Activated CD4-positive, alpha-beta memory T cell treated with anti-CD3 and anti-CD28 coated beads, Interleukin-2, amount 10 ng/mL, durations not matched to agents 7 days and 5 days (primary cell): Measurements from ENCODE around the gene SLC35A3. TPM values are rescaled to one million over a fixed set of nuclear protein-coding genes. Genes with fewer than 3 reads are reported as not detected.
A peak's percentile ranks its signal among the peaks of the same experiment; 100 is the strongest.
"Not testable (repeated sequence)": the region's sequence is repeated elsewhere in the genome, so short reads cannot be mapped to it uniquely, and the experiment has no call there.

Source experiments
- CTCF ChIA-PET: fragments of 350-600 bp; sonication (Branson Sonifier 250); formaldehyde crosslinking; loops from one replicate; lab custom pipeline; 2021; ENCODE audit warnings: antibody characterized with exemption, inconsistent platforms; lab: Charles Lee
- POLR2A ChIA-PET: fragments of 350-600 bp; sonication (Branson Sonifier 250); formaldehyde crosslinking; loops from one replicate; lab custom pipeline; 2021; ENCODE audit warnings: antibody characterized with exemption; lab: Charles Lee
- DNase-seq: peaks from one replicate; pipeline ENCODE4 v3.0.0-alpha.2; 2020
- H3K27ac Mint-ChIP-seq: one replicate; pipeline ENCODE4 v1.8.0; 2021; ENCODE audit warnings: mild to moderate bottlenecking, mixed read lengths
- H3K27me3 Mint-ChIP-seq: one replicate; pipeline ENCODE4 v1.8.0; 2021; ENCODE audit warnings: mixed read lengths
- H3K36me3 Mint-ChIP-seq: one replicate; pipeline ENCODE4 v1.8.0; 2021; ENCODE audit warnings: low read depth, mixed read lengths
- H3K4me1 Mint-ChIP-seq: one replicate; pipeline ENCODE4 v1.8.0; 2021; ENCODE audit warnings: mixed read lengths
- H3K4me3 Mint-ChIP-seq: one replicate; pipeline ENCODE4 v1.8.0; 2021; ENCODE audit warnings: mild to moderate bottlenecking, mixed read lengths
- H3K9me3 Mint-ChIP-seq: one replicate; pipeline ENCODE4 v1.8.0; 2021; ENCODE audit warnings: mixed read lengths
- total RNA-seq, 2 experiments: library from RNA; stranded (reverse); gene quantifications; one replicate each; pipeline ENCODE4 v1.2.3, GENCODE V29; 2021

SLC35A3 gene
- total RNA-seq, 2 experiments from 2014 or later, result 16.4 to 17.7 TPM

DNA sequence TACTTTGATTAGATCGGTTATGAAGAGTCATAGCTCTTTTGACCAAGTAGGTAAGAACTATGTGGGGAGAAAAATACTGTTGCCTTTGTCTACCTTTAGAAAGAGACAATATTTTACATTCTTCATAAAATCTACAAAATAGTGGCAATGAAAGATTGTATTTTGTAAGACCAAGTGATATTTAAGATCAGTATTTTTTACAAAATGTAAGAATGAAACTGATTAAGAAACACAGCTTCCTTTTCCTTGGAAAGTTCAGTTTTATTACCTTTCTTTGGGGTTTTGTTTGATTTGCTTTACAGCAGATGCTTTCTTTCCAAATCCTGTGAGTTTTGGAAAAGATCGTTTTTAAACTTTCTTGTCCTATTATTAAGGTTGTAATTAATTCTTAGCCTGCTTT lies 69.8 kb downstream of the SLC35A3 start:
- peaks cover 64% of the 10 kb centered on the region for H3K4me1 Mint-ChIP-seq
- H3K36me3 Mint-ChIP-seq, result peaks cover 64% of the 10 kb centered on the region
- peak overlapping the region; percentile 99 for H3K27ac Mint-ChIP-seq
- peak overlapping the region; percentile 90 for H3K4me3 Mint-ChIP-seq
- no peaks in the 10 kb centered on the region for H3K9me3 Mint-ChIP-seq
- ChIA-PET CTCF (interaction anchor here (0.6 to 0.9 kb wide), 3 partner anchors 94 to 421 kb away, joined by 3 to 4 read pairs (median 3); partner anchors contain the start of genes SASS6 and TRMT13), POLR2A (interaction anchor here (0.8 to 3.8 kb wide), 14 partner anchors 9 to 416 kb away, joined by 3 to 29 read pairs (median 4); partner anchors contain the start of genes AGL, CDC14A, DBT and RTCA)
- H3K27me3 Mint-ChIP-seq, result no peaks in the 10 kb centered on the region
- DNase-seq, result no peak

DNA sequence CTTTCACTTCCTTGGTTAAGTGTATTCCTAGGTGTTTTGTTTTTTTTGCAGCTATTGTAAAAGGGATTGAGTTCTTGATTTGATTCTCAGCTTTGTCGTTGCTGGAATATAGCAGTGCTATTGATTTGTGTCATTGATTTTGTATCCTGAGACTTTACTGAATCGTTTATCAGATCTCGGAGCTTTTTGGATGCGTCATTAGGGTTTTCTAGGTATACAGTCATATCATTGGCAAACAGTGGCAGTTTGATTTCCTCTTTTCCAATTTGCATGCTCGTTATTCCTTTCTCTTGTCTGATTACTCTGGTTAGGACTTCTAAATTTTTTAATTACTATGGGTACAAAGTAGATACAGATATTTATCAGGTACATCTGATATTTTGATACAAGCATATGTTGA lies 75.4 kb downstream of the SLC35A3 start:
- Mint-ChIP-seq H3K36me3 (peaks cover 58% of the 10 kb centered on the region), H3K9me3 (peaks cover 2% of the 10 kb centered on the region), H3K4me1 (peaks cover 79% of the 10 kb centered on the region), H3K4me3 (no peak overlapping the region), H3K27ac (peak overlapping the region; percentile 2), H3K27me3 (no peaks in the 10 kb centered on the region)
- ChIA-PET CTCF (interaction anchor here (0.5 kb wide), 1 partner anchor 86 kb away, joined by 3 read pairs; no protein-coding TSS in a partner anchor), POLR2A (no interaction called here)
- DNase-seq, result no peak

- not testable (repeated sequence) for H3K4me3 Mint-ChIP-seq, DNase-seq, H3K27me3 Mint-ChIP-seq, H3K9me3 Mint-ChIP-seq
- ChIA-PET CTCF (interaction anchor here (1.1 kb wide), 1 partner anchor 310 kb away, joined by 4 read pairs; no protein-coding TSS in a partner anchor), POLR2A (interaction anchor here (1.0 to 4.1 kb wide), 2 partner anchors 8 to 422 kb away, joined by 3 to 29 read pairs; a partner anchor contains a TSS)
- H3K27ac Mint-ChIP-seq, result peak overlapping the region; percentile 86
- peaks cover 72% of the 10 kb centered on the region for H3K4me1 Mint-ChIP-seq
- peaks cover 59% of the 10 kb centered on the region for H3K36me3 Mint-ChIP-seq
These were observed 77.5 kb downstream of the SLC35A3 start for GRCh38 chr1:100047235-100047708.

- POLR2A ChIA-PET, result interaction anchor here (4.1 kb wide), 1 partner anchor 11 kb away, joined by 29 read pairs; a partner anchor contains a TSS
- Mint-ChIP-seq H3K4me3 (no peak overlapping the region), H3K27me3 (no peaks in the 10 kb centered on the region), H3K27ac (no peak overlapping the region), H3K4me1 (peaks cover 54% of the 10 kb centered on the region), H3K36me3 (peaks cover 49% of the 10 kb centered on the region), H3K9me3 (peaks cover under 1% of the 10 kb centered on the region)
- CTCF ChIA-PET, result no interaction called here
- DNase-seq, result no peak
These were observed 80.3 kb downstream of the SLC35A3 start for GRCh38 chr1:100050139-100050538.

GRCh38 chr1:100051401-100051800 lies 81.6 kb downstream of the SLC35A3 start:
- no peak overlapping the region for H3K27ac Mint-ChIP-seq
- H3K4me3 Mint-ChIP-seq, result no peak overlapping the region
- H3K27me3 Mint-ChIP-seq, result no peaks in the 10 kb centered on the region
- H3K9me3 Mint-ChIP-seq, result no peaks in the 10 kb centered on the region
- CTCF ChIA-PET, result no interaction called here
- peaks cover 48% of the 10 kb centered on the region for H3K4me1 Mint-ChIP-seq
- POLR2A ChIA-PET, result interaction anchor here (0.6 to 1.1 kb wide), 3 partner anchors 10 to 15 kb away, joined by 3 to 5 read pairs (median 4); a partner anchor contains a TSS
- no peak for DNase-seq
- peaks cover 51% of the 10 kb centered on the region for H3K36me3 Mint-ChIP-seq

DNA sequence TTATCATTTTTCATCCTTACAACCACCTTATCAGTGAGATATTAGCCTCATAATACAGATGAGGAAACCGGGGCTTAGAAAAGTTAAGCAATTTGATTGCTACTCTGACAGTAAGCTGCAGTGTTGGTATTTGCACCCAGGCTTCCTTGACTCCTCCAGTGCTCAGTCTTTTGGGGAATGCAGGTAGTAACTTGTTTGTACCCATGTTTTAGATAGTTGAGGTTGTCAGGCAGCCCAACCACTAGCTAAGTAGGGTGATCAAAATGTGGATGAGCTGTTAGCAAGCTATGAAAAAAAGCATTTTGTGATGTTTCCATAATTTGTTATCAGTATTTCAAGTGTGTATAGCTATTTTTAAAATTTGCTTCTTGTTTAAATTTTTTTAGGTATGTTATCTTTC lies 82.1 kb downstream of the SLC35A3 start:
- Mint-ChIP-seq H3K4me1 (peaks cover 44% of the 10 kb centered on the region), H3K27me3 (no peaks in the 10 kb centered on the region), H3K4me3 (no peak overlapping the region), H3K27ac (no peak overlapping the region), H3K9me3 (no peaks in the 10 kb centered on the region), H3K36me3 (peaks cover 51% of the 10 kb centered on the region)
- POLR2A ChIA-PET, result interaction anchor here (0.6 to 1.1 kb wide), 3 partner anchors 14 to 238 kb away, joined by 3 to 5 read pairs (median 3); a partner anchor contains a TSS
- CTCF ChIA-PET, result interaction anchor here (0.7 kb wide), 1 partner anchor 271 kb away, joined by 4 read pairs; no protein-coding TSS in a partner anchor
- no peak for DNase-seq

GRCh38 chr1:100053119-100053518 lies 83.3 kb downstream of the SLC35A3 start:
- Mint-ChIP-seq H3K4me3 (no peak overlapping the region), H3K9me3 (no peaks in the 10 kb centered on the region), H3K36me3 (peaks cover 58% of the 10 kb centered on the region), H3K27ac (no peak overlapping the region), H3K4me1 (peaks cover 35% of the 10 kb centered on the region), H3K27me3 (no peaks in the 10 kb centered on the region)
- POLR2A ChIA-PET, result interaction anchor here (1.1 to 1.5 kb wide), 2 partner anchors 14 to 15 kb away, joined by 4 read pairs; a partner anchor contains a TSS
- no peak for DNase-seq
- CTCF ChIA-PET, result no interaction called here

GRCh38 chr1:100053727-100054126 lies 83.9 kb downstream of the SLC35A3 start:
- Mint-ChIP-seq H3K4me3 (no peak overlapping the region), H3K27me3 (no peaks in the 10 kb centered on the region), H3K9me3 (no peaks in the 10 kb centered on the region), H3K36me3 (peaks cover 55% of the 10 kb centered on the region), H3K27ac (no peak overlapping the region), H3K4me1 (peaks cover 30% of the 10 kb centered on the region)
- POLR2A ChIA-PET, result interaction anchor here (0.7 to 1.5 kb wide), 3 partner anchors 14 to 25 kb away, joined by 4 read pairs; a partner anchor contains a TSS
- CTCF ChIA-PET, result no interaction called here
- DNase-seq, result no peak

GRCh38 chr1:100061681-100062080 lies 91.9 kb downstream of the SLC35A3 start:
- Mint-ChIP-seq H3K4me3 (no peak overlapping the region), H3K27me3 (no peaks in the 10 kb centered on the region), H3K9me3 (no peaks in the 10 kb centered on the region), H3K36me3 (peaks cover 61% of the 10 kb centered on the region), H3K27ac (no peak overlapping the region), H3K4me1 (peaks cover 16% of the 10 kb centered on the region)
- ChIA-PET POLR2A (interaction anchor here (0.6 to 1.9 kb wide), 2 partner anchors 11 to 24 kb away, joined by 4 to 5 read pairs; a partner anchor contains a TSS), CTCF (no interaction called here)
- no peak for DNase-seq

GRCh38 chr1:100065183-100065968 lies 95.6 kb downstream of the SLC35A3 start:
- Mint-ChIP-seq H3K4me3 (no peak overlapping the region), H3K27me3 (no peaks in the 10 kb centered on the region)
- POLR2A ChIA-PET, result interaction anchor here (0.8 kb wide), 1 partner anchor 14 kb away, joined by 3 read pairs; no protein-coding TSS in a partner anchor

DNA sequence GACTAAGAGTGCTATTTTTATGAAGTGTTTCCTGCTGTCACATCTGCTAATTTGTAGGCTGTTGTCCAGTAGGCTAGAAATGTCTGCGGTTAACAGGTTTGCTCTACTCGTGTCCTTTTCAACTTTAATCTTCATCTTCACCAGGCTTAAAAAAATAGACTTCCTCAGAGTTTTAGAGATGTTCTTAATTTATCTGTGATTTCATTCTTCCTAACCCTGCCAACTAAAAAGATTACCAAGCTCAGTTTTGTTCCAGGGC lies 96.1 kb downstream of the SLC35A3 start:
- POLR2A ChIA-PET, result interaction anchor here (0.8 kb wide), 1 partner anchor 14 kb away, joined by 3 read pairs; no protein-coding TSS in a partner anchor
- CTCF ChIA-PET, result no interaction called here
- peaks cover 68% of the 10 kb centered on the region for H3K36me3 Mint-ChIP-seq

More at GRCh38 chr1:100065183-100065968, 95.6 kb downstream of the SLC35A3 start:
- H3K4me1 Mint-ChIP-seq, result peaks cover 18% of the 10 kb centered on the region
- CTCF ChIA-PET, result interaction anchor here (0.7 kb wide), 1 partner anchor 34 kb away, joined by 3 read pairs; no protein-coding TSS in a partner anchor
- no peaks in the 10 kb centered on the region for H3K9me3 Mint-ChIP-seq
- H3K36me3 Mint-ChIP-seq, result peaks cover 69% of the 10 kb centered on the region
- DNase-seq, result no peak
- H3K27ac Mint-ChIP-seq, result no peak overlapping the region

GRCh38 chr1:100070201-100070939 lies 100.6 kb downstream of the SLC35A3 start:
- no peak overlapping the region for H3K27ac Mint-ChIP-seq
- H3K27me3 Mint-ChIP-seq, result no peaks in the 10 kb centered on the region

More for the DNA sequence above, 96.1 kb downstream of the SLC35A3 start:
- no peak overlapping the region for H3K4me3 Mint-ChIP-seq
- no peaks in the 10 kb centered on the region for H3K9me3 Mint-ChIP-seq
- peaks cover 20% of the 10 kb centered on the region for H3K4me1 Mint-ChIP-seq
- DNase-seq, result no peak
- H3K27me3 Mint-ChIP-seq, result no peaks in the 10 kb centered on the region
- no peak overlapping the region for H3K27ac Mint-ChIP-seq

More at GRCh38 chr1:100070201-100070939, 100.6 kb downstream of the SLC35A3 start:
- no peaks in the 10 kb centered on the region for H3K9me3 Mint-ChIP-seq
- H3K4me3 Mint-ChIP-seq, result no peak overlapping the region
- peaks cover 19% of the 10 kb centered on the region for H3K4me1 Mint-ChIP-seq
- no peak for DNase-seq
- POLR2A ChIA-PET, result no interaction called here
- CTCF ChIA-PET, result interaction anchor here (0.7 to 1.3 kb wide), 2 partner anchors 250 to 385 kb away, joined by 3 to 4 read pairs; no protein-coding TSS in a partner anchor
- H3K36me3 Mint-ChIP-seq, result peaks cover 68% of the 10 kb centered on the region
